Pancreas (tissue), 10 donors: Measurements from ENCODE around the gene ARHGAP23. TPM values are rescaled to one million over a fixed set of nuclear protein-coding genes. Genes with fewer than 3 reads are reported as not detected.

Experiments
- ATAC-seq, 4 donors: fragments of 200-7000 bp; cut with Tn5 transposase; one replicate each; pipeline versions ENCODE4 v1.8.0 to v1.9.1; 2020; ENCODE audit warnings: mild to moderate bottlenecking in 4 of 4, moderate library complexity in 4 of 4
- DNase-seq, 6 donors: peaks; one replicate each; pipeline ENCODE4 v3.0.0-alpha.2; 2020
- FAIRE-seq: peaks from 2 replicates; lab custom pipeline; 2012; peaks lifted over from hg19 to GRCh38; lab: Jason Lieb, UNC
- H3K27ac ChIP-seq, 4 donors: fragments of 200-600 bp; sonication (generic); 1 replicate in 3 of 4; 2 replicates in 1 of 4; pipeline versions ENCODE4 v1.5.0 to v1.8.0; 2020
- H3K27me3 ChIP-seq, 4 donors: fragments of 200-600 bp; one replicate each; pipeline ENCODE4 v1.8.0; 2021
- H3K36me3 ChIP-seq, 3 donors: fragments of 200-600 bp; sonication (generic) in 1 of 3; one replicate each; pipeline versions ENCODE4 v1.5.0 to v1.8.0; 2020 to 2021
- H3K4me1 ChIP-seq, 3 donors: fragments of 200-600 bp; one replicate each; pipeline ENCODE4 v1.8.0; 2021
- H3K4me3 ChIP-seq, 4 donors: fragments of 200-600 bp; sonication (generic) in 2 of 4; one replicate each; pipeline versions ENCODE4 v1.5.0 to v1.8.0; 2020 to 2021
- H3K9me3 ChIP-seq, 4 donors: fragments of 200-600 bp; one replicate each; pipeline ENCODE4 v1.8.0; 2021
- CTCF ChIP-seq, 4 donors: fragments of 200-600 bp; sonication (generic) in 3 of 4; IDR thresholded peaks; one replicate each; pipeline versions ENCODE4 v1.5.0 to v1.8.0; 2021; ENCODE audit warnings: antibody characterized with exemption in 4 of 4
- WGBS, 2 donors: extraction: QIAGEN DNeasy Blood & Tissue Kit; methylation state at CpG; one replicate each; pipeline ENCODE4 v1.1.7; 2013; 5-methylcytosine and 5-hydroxymethylcytosine counted together
- intact Hi-C, 3 donors: fragments of 100-400 bp; cut with DNase I; formaldehyde crosslinking; loops; one replicate each; pipeline versions ENCODE4 v1.11.1 to v1.14.2; 2022
- polyA plus RNA-seq, 2 donors: library from polyadenylated mRNA; stranded (reverse); fragments of 200-250 nt; gene quantifications; one replicate each; pipeline ENCODE4 v1.2.3, GENCODE V29; 2013
- total RNA-seq, 6 donors: library from RNA; stranded (reverse); fragmentation: NEBNext Ultra II Directional in 4 of 6; extraction: Animal tissue kit (Norgen Biotek cat#: 25700) in 4 of 6; gene quantifications; one replicate each; pipeline versions ENCODE4 v1.2.1 to v1.2.4, GENCODE V29; 2021 to 2023
- donor health status: healthy with polysubstance abuse.
- donor health status: DM: no; HTN: no; CAD: no; lungs with moderate emphysema.
- donor health status: DM: no; HTN: no; CAD: no.
- donor health status: control.
- donor health status: control.
- donor health status: Bipolar disorder and iron deficiency.
- donor health status: DM: yes; HTN: yes; CAD: no.
- donor health status: DM: no; HTN: no; CAD: no.
- donor health status: DM: no; HTN: no; CAD: no.
- donor health status: DM: yes; HTN: yes; CAD: no.

The ARHGAP23 gene
- total and polyA plus RNA-seq, 8 donors: 2.5 to 7.1 (median 3.9) TPM

GRCh38 chr17:38401459-38401858 lies 26.8 kb upstream of the ARHGAP23 start:
- Histone ChIP-seq H3K36me3 (peaks cover 0 to 35% (median 17%) of the 10 kb centered on the region in 3 donors), H3K27me3 (no peaks in the 10 kb centered on the region), H3K9me3 (no peaks in the 10 kb centered on the region), H3K4me3 (no peak overlapping the region), H3K27ac (no peak overlapping the region), H3K4me1 (no peaks in the 10 kb centered on the region)
- intact Hi-C loops: no loop called here
- ATAC-seq: no peak
- no peak for FAIRE-seq
- DNase-seq: no peak
- TF ChIP-seq CTCF (IDR thresholded peaks at IDR 0.05): no peak
- 81 to 82% methylated on average over 4 of the region's 4 CpGs for WGBS, 2 donors

- DNase-seq (no peak), ATAC-seq (no peak), FAIRE-seq (no peak)
- Histone ChIP-seq H3K36me3 (peaks cover 0 to 21% (median 15%) of the 10 kb centered on the region in 3 donors), H3K9me3 (no peaks in the 10 kb centered on the region), H3K4me1 (no peaks in the 10 kb centered on the region), H3K27ac (no peak overlapping the region), H3K27me3 (no peaks in the 10 kb centered on the region), H3K4me3 (no peak overlapping the region)
- intact Hi-C loops: no loop called here
- 87 to 95% methylated on average over 5 of the region's 5 CpGs for WGBS, 2 donors
- TF ChIP-seq CTCF (IDR thresholded peaks at IDR 0.05): no peak
These were observed 25.4 kb upstream of the ARHGAP23 start for GRCh38 chr17:38402897-38403296.

- FAIRE-seq (no peak), ATAC-seq (peak in 2 of 4 donors; percentile 38), DNase-seq (no peak)
- WGBS, 2 donors: 62 to 64% methylated on average over 4 of the region's 4 CpGs
- no peaks in the 10 kb centered on the region for H3K27me3 ChIP-seq
- no peaks in the 10 kb centered on the region for H3K4me1 ChIP-seq
- H3K4me3 ChIP-seq: no peak overlapping the region
- peaks cover 0 to 21% (median 15%) of the 10 kb centered on the region in 3 donors for H3K36me3 ChIP-seq
- no peaks in the 10 kb centered on the region for H3K9me3 ChIP-seq
- TF ChIP-seq CTCF (IDR thresholded peaks at IDR 0.05): no peak
- no peak overlapping the region for H3K27ac ChIP-seq
- intact Hi-C loops: no loop called here
These were observed 24.8 kb upstream of the ARHGAP23 start for GRCh38 chr17:38403491-38403890.

GRCh38 chr17:38404174-38404943 lies 23.9 kb upstream of the ARHGAP23 start:
- DNase-seq: no peak
- no peak for TF ChIP-seq CTCF (IDR thresholded peaks at IDR 0.05)
- 83 to 85% methylated on average over 16 of the region's 16 CpGs for WGBS, 2 donors
- Histone ChIP-seq H3K4me1 (no peaks in the 10 kb centered on the region), H3K9me3 (no peaks in the 10 kb centered on the region), H3K36me3 (peaks cover 0 to 17% (median 15%) of the 10 kb centered on the region in 3 donors), H3K27me3 (no peaks in the 10 kb centered on the region), H3K4me3 (no peak overlapping the region), H3K27ac (no peak overlapping the region)
- FAIRE-seq: no peak
- ATAC-seq: no peak
- intact Hi-C loops: no loop called here

GRCh38 chr17:38405654-38406053 lies 22.6 kb upstream of the ARHGAP23 start:
- Histone ChIP-seq H3K27ac (no peak overlapping the region), H3K4me3 (no peak overlapping the region), H3K9me3 (no peaks in the 10 kb centered on the region), H3K4me1 (no peaks in the 10 kb centered on the region), H3K36me3 (peaks cover 0 to 12% (median 4%) of the 10 kb centered on the region in 3 donors), H3K27me3 (no peaks in the 10 kb centered on the region)
- TF ChIP-seq CTCF (IDR thresholded peaks at IDR 0.05): no peak
- FAIRE-seq (no peak), DNase-seq (no peak), ATAC-seq (no peak)
- intact Hi-C loops: no loop called here
- WGBS, 2 donors: 87 to 94% methylated on average over 4 of the region's 4 CpGs
